H54 (cell line): ENCODE results near the gene NUMBL.
"Not testable (repeated sequence)": the region's sequence is repeated elsewhere in the genome, so short reads cannot be mapped to it uniquely, and the experiment has no call there.

Experiments used
- DNase-seq: peaks from one replicate; pipeline ENCODE4 v3.0.0; 2011; ENCODE audit warnings: low spot score, mixed read lengths; ENCODE audit not compliant: insufficient read length
- FAIRE-seq: peaks from 3 replicates; lab custom pipeline; 2011; peaks lifted over from hg19 to GRCh38; lab: Jason Lieb, UNC
- POLR2A ChIP-seq: IDR thresholded peaks from 2 replicates; pipeline ENCODE4 v1.6.1; 2011; ENCODE audit warnings: low read depth, mild to moderate bottlenecking, low read length

NUMBL gene

GRCh38 chr19:40650749-40651305 is 39.6 kb downstream of the NUMBL start:
- FAIRE-seq (no peak), DNase-seq (no peak)
- TF ChIP-seq POLR2A, result no peak

DNA sequence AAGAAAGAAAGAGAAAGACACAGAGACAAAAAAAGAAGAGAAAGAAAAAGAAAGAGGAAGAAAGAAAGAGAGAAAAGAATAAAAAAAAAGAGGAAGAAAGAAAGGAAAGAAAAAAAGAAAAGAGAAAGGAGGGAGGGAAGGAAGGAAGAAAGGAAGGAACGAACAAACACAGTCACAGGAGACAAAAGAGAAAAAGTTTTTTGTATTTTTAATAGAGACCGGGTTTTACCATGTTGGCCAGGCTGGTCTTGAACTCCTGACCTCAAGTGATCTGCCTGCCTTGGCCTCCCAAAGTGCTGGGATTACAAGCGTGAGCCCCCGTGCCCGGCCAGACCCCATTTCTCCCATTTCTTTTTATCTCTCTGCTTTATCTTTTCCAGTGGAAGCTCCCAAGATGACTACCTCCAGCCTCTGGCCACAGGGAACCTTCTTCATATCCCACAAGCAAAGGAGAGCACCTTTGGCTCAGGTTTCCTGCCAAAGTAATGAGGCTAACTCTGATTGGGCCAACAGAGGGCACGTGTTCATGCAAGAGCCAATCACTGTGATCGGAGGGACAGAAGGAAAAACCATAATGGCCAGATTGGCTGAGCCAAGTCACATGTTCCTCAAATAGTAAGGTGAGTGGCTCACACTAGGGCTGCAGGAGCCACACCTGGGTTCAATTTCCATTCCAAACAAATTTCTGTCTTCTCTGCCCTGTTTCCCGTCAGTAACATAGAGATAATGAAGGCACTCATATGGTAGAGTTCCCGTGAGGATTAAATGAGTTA is 40.4 kb downstream of the NUMBL start:
- FAIRE-seq, DNase-seq: not testable (repeated sequence)

GRCh38 chr19:40646743-40647254 is 43.7 kb downstream of the NUMBL start:
- no peak for DNase-seq
- no peak for FAIRE-seq
- no peak for TF ChIP-seq POLR2A

- no peak for TF ChIP-seq POLR2A
- FAIRE-seq, result no peak
- DNase-seq, result no peak
Observed at GRCh38 chr19:40642757-40643305, 47.6 kb downstream of the NUMBL start.

DNA sequence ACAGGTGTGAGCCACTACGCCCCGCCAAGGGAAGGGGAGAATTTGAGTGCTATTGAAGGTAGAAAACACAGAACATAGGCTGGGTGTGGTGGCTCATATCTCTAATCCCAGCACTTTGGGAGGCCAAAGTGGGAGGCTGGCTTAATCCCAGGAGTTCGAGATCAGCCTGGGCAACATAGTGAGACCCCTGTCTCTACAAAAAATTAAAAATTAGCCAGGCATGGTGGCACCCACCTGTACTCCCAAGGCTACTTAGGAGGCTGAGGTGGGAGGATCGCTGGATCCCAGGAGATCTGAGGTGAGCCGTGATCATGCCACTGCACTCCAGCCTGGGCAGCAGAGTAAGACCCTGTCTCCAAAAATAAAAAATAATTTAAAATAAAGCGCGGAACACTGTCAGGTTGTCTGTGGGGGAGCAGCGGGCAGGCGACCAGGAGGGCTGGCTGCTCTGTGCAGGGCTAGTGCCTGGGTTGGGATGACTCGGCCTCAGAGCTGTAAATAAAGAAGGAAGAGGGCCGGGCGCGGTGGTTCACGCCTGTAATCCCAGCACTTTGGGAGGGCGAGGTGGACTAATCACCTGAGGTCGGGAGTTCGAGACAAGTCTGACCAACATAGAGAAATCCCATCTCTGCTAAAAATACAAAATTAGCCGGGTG is 48.3 kb downstream of the NUMBL start:
- no peak for FAIRE-seq
- TF ChIP-seq POLR2A, result no peak
- no peak for DNase-seq

- TF ChIP-seq POLR2A, result no peak
- DNase-seq (no peak), FAIRE-seq (no peak)
Observed at GRCh38 chr19:40641281-40641680, 49.2 kb downstream of the NUMBL start.

- no peak for TF ChIP-seq POLR2A
- no peak for DNase-seq
- FAIRE-seq, result no peak
Observed at GRCh38 chr19:40640744-40641143, 49.7 kb downstream of the NUMBL start.

DNA sequence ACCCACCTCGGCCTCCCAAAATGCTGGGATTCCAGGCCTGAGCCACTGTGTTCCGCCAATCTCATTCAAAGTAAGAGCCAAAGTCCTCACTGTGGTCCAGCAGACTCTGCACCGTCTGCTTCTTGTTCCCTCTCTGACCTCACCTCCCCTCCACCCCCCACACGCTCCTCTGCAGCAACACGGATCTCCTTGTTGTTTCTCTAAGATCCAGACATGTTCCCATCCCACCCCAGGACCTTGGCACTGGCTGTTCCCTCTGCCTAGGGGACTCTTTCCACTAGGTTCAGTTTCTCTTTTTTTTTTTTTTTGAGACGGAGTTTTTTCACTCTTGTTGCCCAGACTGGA is 50.8 kb downstream of the NUMBL start:
- TF ChIP-seq POLR2A, result no peak
- FAIRE-seq, result no peak
- no peak for DNase-seq

GRCh38 chr19:40638327-40638726 is 52.1 kb downstream of the NUMBL start:
- no peak for FAIRE-seq
- TF ChIP-seq POLR2A, result no peak
- DNase-seq, result no peak

- no peak for TF ChIP-seq POLR2A
- no peak for DNase-seq
- no peak for FAIRE-seq
Observed at GRCh38 chr19:40633207-40633606, 57.2 kb downstream of the NUMBL start.

DNA sequence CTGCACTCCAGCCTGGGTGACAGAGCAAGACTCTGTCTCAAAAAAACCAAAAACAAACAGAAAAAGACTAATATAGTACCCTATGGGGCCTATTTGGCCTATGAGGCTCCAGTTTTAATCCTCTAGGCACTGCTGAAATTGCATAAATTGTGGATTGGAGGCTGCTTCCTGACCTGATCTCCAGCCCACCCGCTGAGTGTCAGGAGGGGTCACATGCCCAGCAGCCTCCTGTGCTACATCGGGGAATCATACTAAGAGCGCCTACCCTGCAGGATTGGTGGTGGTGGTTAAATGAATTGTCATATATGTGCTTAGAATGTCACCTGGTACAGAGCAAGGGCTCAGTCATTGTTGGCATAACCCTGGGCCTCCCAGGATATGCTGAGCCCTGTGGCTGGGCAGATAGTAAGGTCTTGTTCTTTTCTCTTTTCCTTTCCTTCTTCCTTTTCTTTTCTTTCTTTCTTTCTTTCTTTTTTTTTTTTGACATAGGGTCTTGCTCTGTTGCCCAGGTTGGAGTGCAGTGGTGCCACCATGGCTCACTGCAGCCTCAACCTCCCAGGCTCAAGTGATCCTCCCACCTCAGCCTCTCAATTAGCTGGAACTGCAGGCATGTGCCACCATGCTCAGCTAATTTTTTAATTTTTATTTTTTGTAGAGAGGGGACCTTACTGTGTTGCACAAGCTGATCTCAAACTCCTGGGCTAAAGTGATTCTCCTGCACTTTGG is 58.0 kb downstream of the NUMBL start:
- FAIRE-seq (no peak), DNase-seq (no peak)
- TF ChIP-seq POLR2A, result no peak

DNA sequence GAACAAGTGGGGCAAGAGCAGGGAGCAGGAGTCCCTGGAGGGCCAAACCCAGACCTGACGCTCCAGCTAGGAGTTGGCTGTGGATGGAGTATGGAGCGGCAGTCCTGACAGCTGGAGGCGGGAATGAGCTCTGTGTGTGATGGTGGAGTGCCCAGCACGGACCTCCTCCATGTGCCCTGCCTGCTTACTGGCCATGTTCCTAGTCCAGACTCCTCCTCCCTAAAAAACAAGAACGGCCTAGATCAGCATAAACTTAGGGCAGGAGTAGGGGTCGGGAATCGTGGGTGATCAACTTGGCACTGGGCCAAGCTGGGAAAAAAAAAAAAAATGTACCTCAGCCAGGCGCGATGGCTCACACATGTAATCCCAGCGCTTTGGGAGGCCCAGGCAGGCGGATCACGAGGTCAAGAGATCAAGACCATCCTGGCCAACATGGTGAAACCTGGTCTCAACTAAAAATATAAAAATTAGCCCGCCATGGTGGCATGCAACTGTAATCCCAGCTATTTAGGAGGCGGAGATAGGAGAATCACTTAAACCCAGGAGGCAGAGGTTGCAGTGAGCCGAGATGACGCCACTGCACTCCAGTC is 59.8 kb downstream of the NUMBL start:
- FAIRE-seq (no peak), DNase-seq (no peak)
- no peak for TF ChIP-seq POLR2A

- TF ChIP-seq POLR2A, result no peak
- no peak for DNase-seq
- no peak for FAIRE-seq
Observed at GRCh38 chr19:40629346-40629745, 61.1 kb downstream of the NUMBL start.
